CD14-positive monocyte (primary cell): ENCODE results near the gene TYROBP. TPM values are rescaled to one million over a fixed set of nuclear protein-coding genes. Genes with fewer than 3 reads are reported as not detected.
"Not testable (repeated sequence)": the region's sequence is repeated elsewhere in the genome, so short reads cannot be mapped to it uniquely, and the experiment has no call there.

Experiments
- DNase-seq, 3 donors: peaks; one replicate each; pipeline ENCODE4 v3.0.0-alpha.2; 2011 to 2022
- H2AFZ ChIP-seq: 2 replicates; pipeline ENCODE4 v1.6.0; 2012; ENCODE audit warnings: mild to moderate bottlenecking, low read depth, low read length, inconsistent platforms; ENCODE audit not compliant: insufficient read depth, poor library complexity, severe bottlenecking
- H3K27ac ChIP-seq, 2 donors: 1 replicate in 1 of 2; 2 replicates in 1 of 2; pipeline ENCODE4 v1.5.1; 2012 to 2013; ENCODE audit warnings: low read length in 2 of 2, control low read depth in 1 of 2, inconsistent platforms in 1 of 2, low read depth in 1 of 2, mild to moderate bottlenecking in 1 of 2
- H3K27me3 ChIP-seq, 2 donors: one replicate each; pipeline versions ENCODE4 v1.6.0 to v1.6.1; 2011 to 2013; ENCODE audit warnings: low read length in 2 of 2; ENCODE audit not compliant: control insufficient read depth in 2 of 2, insufficient read depth in 2 of 2
- H3K36me3 ChIP-seq, 2 donors: replicated peaks in 1 of 2; 1 replicate in 1 of 2; 2 replicates in 1 of 2; pipeline versions ENCODE4 v1.5.1 to v1.6.1; 2012 to 2013; ENCODE audit warnings: low read length in 2 of 2, control low read depth in 1 of 2, inconsistent platforms in 1 of 2, mild to moderate bottlenecking in 1 of 2; ENCODE audit not compliant: insufficient read depth in 2 of 2, control insufficient read depth in 1 of 2
- H3K4me1 ChIP-seq, 2 donors: 1 replicate in 1 of 2; 2 replicates in 1 of 2; pipeline versions ENCODE4 v1.5.1 to v1.6.1; 2012 to 2013; ENCODE audit warnings: low read length in 2 of 2, control low read depth in 1 of 2, inconsistent platforms in 1 of 2, mild to moderate bottlenecking in 1 of 2, moderate library complexity in 1 of 2; ENCODE audit not compliant: insufficient read depth in 2 of 2, control insufficient read depth in 1 of 2
- H3K4me2 ChIP-seq: replicated peaks from 2 replicates; pipeline ENCODE3; 2012; ENCODE audit warnings: low read length, moderate library complexity, mild to moderate bottlenecking; ENCODE audit not compliant: poor library complexity, severe bottlenecking; ENCODE audit errors: extremely low read depth
- H3K4me3 ChIP-seq, 3 experiments: fragments of 200-600 bp in 1 of 3; sonication (generic) in 1 of 3; replicated peaks in 1 of 3; 1 replicate in 2 of 3; 2 replicates in 1 of 3; pipeline ENCODE4 v1.5.1; 2011 to 2013; ENCODE audit warnings: low read length in 3 of 3, mild to moderate bottlenecking in 3 of 3, control low read depth in 2 of 3, low read depth in 2 of 3, inconsistent platforms in 1 of 3, moderate library complexity in 1 of 3
- H3K79me2 ChIP-seq: 2 replicates; pipeline ENCODE4 v1.6.0; 2012; ENCODE audit warnings: mild to moderate bottlenecking, control low read depth, inconsistent platforms, low read length, moderate library complexity; ENCODE audit not compliant: insufficient read depth
- H3K9ac ChIP-seq: 2 replicates; pipeline ENCODE4 v1.6.0; 2017; ENCODE audit warnings: low read length, mild to moderate bottlenecking; ENCODE audit not compliant: insufficient read depth, poor library complexity, severe bottlenecking
- H3K9me3 ChIP-seq, 2 donors: replicated peaks in 1 of 2; 1 replicate in 1 of 2; 2 replicates in 1 of 2; pipeline versions ENCODE4 v1.5.1 to v1.6.1; 2012 to 2013; ENCODE audit warnings: low read length in 2 of 2, control low read depth in 1 of 2; ENCODE audit not compliant: control insufficient read depth in 1 of 2, insufficient read depth in 1 of 2
- H4K20me1 ChIP-seq: 2 replicates; pipeline ENCODE4 v1.6.0; 2012; ENCODE audit warnings: mild to moderate bottlenecking, low read length, control low read depth, moderate library complexity; ENCODE audit not compliant: insufficient read depth
- H3K27ac Mint-ChIP-seq, 7 donors: one replicate each; pipeline ENCODE4 v1.8.0; 2020; ENCODE audit warnings: mild to moderate bottlenecking in 7 of 7, mixed read lengths in 7 of 7, moderate library complexity in 6 of 7, inconsistent platforms in 2 of 7
- H3K27me3 Mint-ChIP-seq, 3 donors: one replicate each; pipeline ENCODE4 v1.8.0; 2021 to 2022; ENCODE audit warnings: low read depth in 3 of 3, mild to moderate bottlenecking in 3 of 3, mixed read lengths in 3 of 3, moderate library complexity in 3 of 3, inconsistent platforms in 1 of 3
- H3K36me3 Mint-ChIP-seq, 2 donors: one replicate each; pipeline ENCODE4 v1.8.0; 2020; ENCODE audit warnings: mixed read lengths in 2 of 2, inconsistent platforms in 1 of 2, mild to moderate bottlenecking in 1 of 2
- H3K4me1 Mint-ChIP-seq: one replicate; pipeline ENCODE4 v1.8.0; 2020; ENCODE audit warnings: mild to moderate bottlenecking, mixed read lengths
- H3K4me3 Mint-ChIP-seq, 2 donors: one replicate each; pipeline ENCODE4 v1.8.0; 2020; ENCODE audit warnings: mild to moderate bottlenecking in 2 of 2, mixed read lengths in 2 of 2, moderate library complexity in 1 of 2
- H3K9me3 Mint-ChIP-seq, 7 donors: one replicate each; pipeline ENCODE4 v1.8.0; 2020 to 2022; ENCODE audit warnings: mixed read lengths in 7 of 7, mild to moderate bottlenecking in 6 of 7, moderate library complexity in 6 of 7, inconsistent platforms in 2 of 7
- CTCF ChIP-seq: fragments of 200-600 bp; IDR thresholded peaks from one replicate; pipeline ENCODE4 v1.8.0; 2022; ENCODE audit warnings: antibody characterized with exemption, mild to moderate bottlenecking
- WGBS: methylation state at CpG from one replicate; pipeline ENCODE4 v1.1.5; 2013; ENCODE audit warnings: missing lambda C conversion rate; ENCODE audit not compliant: insufficient coverage; 5-methylcytosine and 5-hydroxymethylcytosine counted together
- intact Hi-C, 2 donors: fragments of 100-400 bp; cut with micrococcal nuclease; formaldehyde crosslinking; loops; one replicate each; pipeline versions ENCODE4 v1.15.0 to v1.15.1; 2023
- polyA plus RNA-seq, 3 donors: library from polyadenylated mRNA; depleted of rRNA in 1 of 3; unstranded in 2 of 3; stranded (reverse) in 1 of 3; fragments of 300-500 nt in 2 of 3; fragments of >200 nt in 1 of 3; fragmentation: Illumina TruSeq in 2 of 3; gene quantifications; 1 replicate in 2 of 3; 2 replicates in 1 of 3; pipeline ENCODE4 v1.2.3, GENCODE V29; 2012 to 2021

Gene TYROBP
- polyA plus RNA-seq, 3 donors, result 3,224 to 6,141 (median 5,182) TPM

- Histone ChIP-seq H3K27ac (peak overlapping the region; percentile 59 to 73), H3K4me1 (peaks cover 83 to 99% of the 10 kb centered on the region in 2 donors), H3K79me2 (peaks cover 30% of the 10 kb centered on the region), H4K20me1 (no peaks in the 10 kb centered on the region), H3K9me3 (no peaks in the 10 kb centered on the region), H3K36me3 (peaks cover 10 to 16% of the 10 kb centered on the region in 2 donors), H3K27me3 (no peaks in the 10 kb centered on the region), H2AFZ (no peak overlapping the region), H3K4me2 (no peak overlapping the region), H3K9ac (no peak overlapping the region), H3K4me3 (no peak overlapping the region)
- H3K36me3 Mint-ChIP-seq, result peaks cover 17 to 20% of the 10 kb centered on the region in 2 donors
- DNase-seq, result peak in 1 of 3 donors; percentile 48
- H3K27ac Mint-ChIP-seq, result peak overlapping the region; percentile 55 to 98 (median 90)
- no peak for TF ChIP-seq CTCF
- H3K4me3 Mint-ChIP-seq, result no peak overlapping the region
- WGBS, result 50% methylated on average over 2 of the region's 3 CpGs
- H3K9me3 Mint-ChIP-seq, result peaks cover 0 to 2% (median 0%) of the 10 kb centered on the region in 7 donors
- peaks cover 74% of the 10 kb centered on the region for H3K4me1 Mint-ChIP-seq
- intact Hi-C loops, result loop anchor here in 1 of 2 donors (2.0 kb wide), 1 partner anchor 14 kb away; no protein-coding TSS in a partner anchor
- H3K27me3 Mint-ChIP-seq, result peaks cover 0 to 5% (median 0%) of the 10 kb centered on the region in 3 donors
These were observed 3.1 kb upstream of the TYROBP start for GRCh38 chr19:35911173-35911572.

GRCh38 chr19:35910355-35910754 is 2.3 kb upstream of the TYROBP start:
- H3K4me3 Mint-ChIP-seq, H2AFZ ChIP-seq, H4K20me1 ChIP-seq, H3K9me3 Mint-ChIP-seq, H3K27me3 ChIP-seq, H3K27me3 Mint-ChIP-seq, H3K9ac ChIP-seq, H3K4me2 ChIP-seq, H3K4me3 ChIP-seq, H3K9me3 ChIP-seq, DNase-seq: not testable (repeated sequence)
- Histone ChIP-seq H3K79me2 (peaks cover 38% of the 10 kb centered on the region), H3K36me3 (peaks cover 11 to 16% of the 10 kb centered on the region in 2 donors), H3K27ac (peak overlapping the region; percentile 97 to 98), H3K4me1 (peaks cover 85 to 99% of the 10 kb centered on the region in 2 donors)
- WGBS, result 96% methylated on average over 4 of the region's 14 CpGs
- intact Hi-C loops, result loop anchor here in 1 of 2 donors (2.0 kb wide), 1 partner anchor 14 kb away; no protein-coding TSS in a partner anchor
- Mint-ChIP-seq H3K4me1 (peaks cover 70% of the 10 kb centered on the region), H3K27ac (peak overlapping the region; percentile 96 to 100 (median 100)), H3K36me3 (peaks cover 19 to 27% of the 10 kb centered on the region in 2 donors)
